IPS DF 6.9 (cell line): ENCODE data around the gene GPAT3.
"Not testable (repeated sequence)": the region's sequence is repeated elsewhere in the genome, so short reads cannot be mapped to it uniquely, and the experiment has no call there.

Experiments
- DNase-seq: peaks from one replicate; pipeline ENCODE4 v3.0.0-alpha.2; 2013; ENCODE audit warnings: low read depth, low spot score
- H3K27ac ChIP-seq: one replicate; pipeline ENCODE4 v1.5.1; 2013; ENCODE audit warnings: low read length, control low read depth
- H3K27me3 ChIP-seq: 2 replicates; pipeline ENCODE4 v1.6.1; 2013; ENCODE audit warnings: mild to moderate bottlenecking, low read length; ENCODE audit not compliant: control insufficient read depth, insufficient read depth
- H3K36me3 ChIP-seq: 2 replicates; pipeline ENCODE4 v1.6.1; 2013; ENCODE audit warnings: low read length; ENCODE audit not compliant: control insufficient read depth, insufficient read depth
- H3K4me1 ChIP-seq: 2 replicates; pipeline ENCODE4 v1.6.1; 2013; ENCODE audit warnings: low read length; ENCODE audit not compliant: control insufficient read depth, insufficient read depth
- H3K4me3 ChIP-seq: 2 replicates; pipeline ENCODE4 v1.5.1; 2013; ENCODE audit warnings: mild to moderate bottlenecking, low read length
- H3K9me3 ChIP-seq: 2 replicates; pipeline ENCODE4 v1.6.1; 2013; ENCODE audit warnings: low read length, inconsistent platforms; ENCODE audit not compliant: control insufficient read depth, insufficient read depth
- WGBS: extraction: QIAGEN DNeasy Blood & Tissue Kit; methylation state at CpG from one replicate; pipeline ENCODE4 v1.1.7; 2013; ENCODE audit warnings: mixed read lengths, missing lambda C conversion rate; ENCODE audit not compliant: insufficient read length, insufficient coverage; 5-methylcytosine and 5-hydroxymethylcytosine counted together

The GPAT3 gene

GRCh38 chr4:83509156-83509585 lies 26.7 kb upstream of the GPAT3 start:
- not testable (repeated sequence) for H3K9me3 ChIP-seq, H3K36me3 ChIP-seq, H3K27me3 ChIP-seq, H3K4me3 ChIP-seq, H3K4me1 ChIP-seq, DNase-seq, H3K27ac ChIP-seq
- no CpG with 5 or more reads among the region's 3 CpGs for whole genome bisulfite sequencing

- Histone ChIP-seq H3K36me3 (no peaks in the 10 kb centered on the region), H3K4me3 (no peak overlapping the region), H3K4me1 (no peaks in the 10 kb centered on the region), H3K27ac (no peak overlapping the region), H3K27me3 (no peaks in the 10 kb centered on the region), H3K9me3 (no peaks in the 10 kb centered on the region)
- WGBS, result no CpG with 5 or more reads among the region's 4 CpGs
- DNase-seq, result no peak
These were observed 25.5 kb upstream of the GPAT3 start for GRCh38 chr4:83510442-83510841.

DNA sequence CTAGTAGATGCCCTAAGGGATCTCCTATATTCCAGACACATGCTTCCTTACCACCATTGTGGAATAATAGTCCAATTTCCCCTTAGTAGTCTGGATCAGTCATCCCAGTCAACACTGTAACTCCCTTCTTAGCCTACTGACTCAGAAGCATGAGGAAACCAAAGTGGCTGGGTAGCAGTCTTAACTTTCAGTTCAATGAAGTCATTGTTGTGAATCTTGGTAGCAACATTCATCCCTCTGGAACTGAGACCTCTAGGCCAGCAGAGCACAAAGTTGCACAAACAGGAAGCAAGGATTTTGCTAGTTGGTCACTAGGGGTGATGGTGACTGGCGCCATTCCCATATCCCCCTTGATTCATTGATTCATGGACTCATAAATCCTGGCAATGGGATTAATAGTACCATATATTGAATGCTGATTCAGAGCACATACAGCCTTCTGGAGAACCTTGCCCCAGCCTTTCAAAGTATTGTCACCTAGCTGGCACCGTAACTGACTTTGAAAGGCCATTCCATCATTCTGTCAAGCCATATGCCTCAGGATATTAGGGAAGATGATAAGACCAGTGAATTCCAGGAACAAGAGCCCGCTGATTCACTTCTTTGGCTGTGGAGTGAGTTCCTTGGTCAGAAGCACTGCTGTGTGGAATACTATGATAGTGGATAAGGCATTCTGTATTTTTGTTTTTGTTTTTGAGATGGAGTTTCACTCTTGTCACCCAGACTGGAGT lies 19.7 kb upstream of the GPAT3 start:
- Histone ChIP-seq H3K9me3 (no peaks in the 10 kb centered on the region), H3K4me3 (no peak overlapping the region), H3K36me3 (no peaks in the 10 kb centered on the region), H3K27me3 (no peaks in the 10 kb centered on the region), H3K4me1 (no peaks in the 10 kb centered on the region), H3K27ac (no peak overlapping the region)
- no peak for DNase-seq
- no CpG with 5 or more reads among the region's 3 CpGs for WGBS

DNA sequence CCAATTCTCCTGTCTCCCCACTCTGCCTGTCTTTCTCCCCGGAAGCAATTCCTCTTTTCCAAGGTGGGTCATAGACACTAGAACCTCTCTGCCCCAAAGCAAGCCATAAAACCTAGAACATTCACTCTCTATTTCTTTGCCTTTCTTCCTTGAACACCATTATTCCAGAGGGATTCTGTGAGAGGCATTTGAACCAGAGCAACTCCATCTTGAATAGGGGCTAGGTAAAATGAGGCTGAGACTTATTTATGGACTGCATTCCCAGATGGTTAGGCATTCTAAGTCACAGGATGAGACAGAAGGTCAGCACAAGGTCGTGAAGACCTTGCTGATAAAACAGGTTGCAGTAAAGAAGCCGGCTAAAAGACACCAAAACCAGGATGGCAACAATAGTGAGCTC lies 13.7 kb upstream of the GPAT3 start:
- Histone ChIP-seq H3K27ac (no peak overlapping the region), H3K9me3 (no peaks in the 10 kb centered on the region), H3K4me1 (no peaks in the 10 kb centered on the region), H3K36me3 (no peaks in the 10 kb centered on the region), H3K4me3 (no peak overlapping the region), H3K27me3 (no peaks in the 10 kb centered on the region)
- DNase-seq, result no peak
- WGBS, result no CpG with 5 or more reads among the region's 3 CpGs

DNA sequence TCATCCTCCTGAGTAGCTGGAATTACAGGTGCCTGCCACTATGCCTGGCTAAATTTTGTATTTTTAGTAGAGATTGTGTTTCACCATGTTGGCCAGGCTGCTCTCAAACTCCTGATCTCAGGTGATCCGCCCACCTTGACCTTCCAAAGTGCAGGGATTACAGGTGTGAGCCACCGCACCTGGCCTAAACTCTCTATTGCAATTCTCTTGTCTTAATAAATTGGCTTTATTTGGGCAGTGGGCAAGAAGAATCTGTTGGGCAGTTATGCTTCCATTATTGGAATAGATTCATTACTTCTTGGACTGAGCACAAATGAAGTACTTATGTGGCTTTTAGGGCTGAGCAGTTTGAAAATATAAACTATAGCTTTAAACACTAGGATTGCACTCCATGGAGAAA lies 8.2 kb upstream of the GPAT3 start:
- Histone ChIP-seq H3K27ac (no peak overlapping the region), H3K9me3 (no peaks in the 10 kb centered on the region), H3K4me3 (no peak overlapping the region), H3K36me3 (no peaks in the 10 kb centered on the region), H3K27me3 (no peaks in the 10 kb centered on the region), H3K4me1 (no peaks in the 10 kb centered on the region)
- no peak for DNase-seq
- no CpG with 5 or more reads among the region's 2 CpGs for WGBS

GRCh38 chr4:83536362-83537272 lies 709 bp downstream of the GPAT3 start:
- DNase-seq, result no peak
- no CpG with 5 or more reads among the region's 46 CpGs for WGBS
- H3K27me3 ChIP-seq, result peaks cover 37% of the 10 kb centered on the region
- H3K36me3 ChIP-seq, result no peaks in the 10 kb centered on the region
- H3K9me3 ChIP-seq, result no peaks in the 10 kb centered on the region
- no peak overlapping the region for H3K27ac ChIP-seq
- H3K4me3 ChIP-seq, result peak overlapping the region; percentile 77
- H3K4me1 ChIP-seq, result no peaks in the 10 kb centered on the region

GRCh38 chr4:83542225-83542624 lies 6.3 kb downstream of the GPAT3 start:
- no peak for DNase-seq
- Histone ChIP-seq H3K4me1 (no peaks in the 10 kb centered on the region), H3K27me3 (peaks cover 6% of the 10 kb centered on the region), H3K27ac (no peak overlapping the region), H3K36me3 (no peaks in the 10 kb centered on the region), H3K4me3 (no peak overlapping the region), H3K9me3 (no peaks in the 10 kb centered on the region)
- no CpG with 5 or more reads among the region's 5 CpGs for WGBS

DNA sequence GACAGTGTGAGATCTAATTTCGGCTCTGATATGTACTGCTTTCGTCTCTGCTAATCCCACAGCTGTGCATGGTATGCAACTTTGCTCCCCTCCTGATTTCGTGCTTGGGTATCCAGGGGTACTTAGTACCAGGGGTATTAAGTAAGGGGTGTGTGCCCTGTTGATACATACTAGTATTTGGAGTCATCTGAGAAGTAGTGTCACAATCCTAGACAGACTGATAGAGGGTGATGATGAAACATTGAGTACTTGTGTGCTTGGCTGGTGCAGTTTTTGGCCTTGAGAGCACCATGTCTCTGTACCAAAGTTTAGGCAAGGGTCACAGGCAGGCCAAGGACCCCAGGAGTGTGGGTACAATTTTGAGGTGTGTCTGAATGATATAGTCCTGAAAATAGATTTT lies 10.9 kb downstream of the GPAT3 start:
- no CpG with 5 or more reads among the region's 3 CpGs for WGBS
- no peaks in the 10 kb centered on the region for H3K9me3 ChIP-seq
- no peaks in the 10 kb centered on the region for H3K27me3 ChIP-seq
- H3K36me3 ChIP-seq, result no peaks in the 10 kb centered on the region
- H3K4me1 ChIP-seq, result no peaks in the 10 kb centered on the region; the same call in 1 of the 2 replicates
- no peak overlapping the region for H3K4me3 ChIP-seq
- DNase-seq, result no peak
- H3K27ac ChIP-seq, result no peak overlapping the region

DNA sequence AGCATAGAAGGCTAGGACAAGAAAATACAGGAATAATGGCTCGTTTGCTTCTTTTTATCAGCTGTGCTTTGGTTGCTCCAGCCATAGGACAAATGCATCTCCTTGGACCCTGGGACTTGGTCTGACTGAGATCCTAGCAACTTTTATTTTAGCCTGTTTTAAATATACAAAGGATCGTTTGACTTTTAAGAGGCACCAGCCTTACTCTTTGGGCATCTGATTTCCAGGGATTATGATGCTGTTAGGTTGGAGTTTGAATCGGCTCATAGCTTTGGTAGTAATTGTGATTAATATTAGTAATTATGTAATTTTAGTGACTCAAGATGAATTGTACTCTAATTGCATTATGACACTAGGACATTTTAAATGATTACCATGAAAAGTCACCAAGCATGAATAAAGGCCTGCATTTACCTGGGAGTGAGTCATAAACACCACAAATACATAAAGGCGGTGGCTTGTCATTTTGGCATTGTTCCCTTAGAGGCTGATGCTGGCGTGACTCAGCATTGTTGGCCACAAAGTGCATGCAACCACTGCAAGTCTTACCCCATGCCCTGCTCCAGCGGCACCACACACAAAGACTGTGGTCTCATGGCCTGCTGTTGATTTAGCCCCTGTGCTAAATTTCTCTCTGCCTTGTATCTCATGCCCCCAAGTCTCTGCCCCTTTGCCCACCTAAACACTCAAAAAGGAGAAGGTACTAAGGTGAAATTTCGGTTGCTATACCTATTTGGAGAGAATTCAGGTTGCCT lies 12.4 kb downstream of the GPAT3 start:
- Histone ChIP-seq H3K27ac (no peak overlapping the region), H3K4me1 (no peaks in the 10 kb centered on the region; the same call in 1 of the 2 replicates), H3K4me3 (no peak overlapping the region), H3K36me3 (no peaks in the 10 kb centered on the region), H3K9me3 (no peaks in the 10 kb centered on the region), H3K27me3 (no peaks in the 10 kb centered on the region)
- 100% methylated on average over 1 of the region's 7 CpGs for WGBS
- DNase-seq, result no peak

DNA sequence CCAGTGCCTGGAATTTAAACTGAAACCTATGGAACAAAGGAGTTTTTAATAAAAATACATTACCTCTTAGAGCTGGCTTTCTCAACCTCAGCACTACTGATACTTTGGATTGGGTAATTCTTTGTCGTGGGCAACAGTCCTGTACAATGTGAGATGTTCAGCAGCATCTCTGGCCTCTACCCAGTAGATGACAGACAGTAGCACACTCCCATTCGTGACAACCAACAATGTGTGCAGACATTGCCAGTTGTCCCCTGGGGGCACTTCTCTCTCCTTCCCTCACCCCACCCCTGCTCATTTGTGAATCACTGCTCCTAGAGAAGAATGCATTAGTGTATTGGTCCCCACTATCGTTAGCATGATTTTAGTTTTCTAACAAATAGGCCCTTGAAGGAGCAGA lies 16.2 kb downstream of the GPAT3 start:
- H3K36me3 ChIP-seq, result no peaks in the 10 kb centered on the region
- no peak for DNase-seq
- no CpG with 5 or more reads among the region's 3 CpGs for WGBS
- H3K9me3 ChIP-seq, result no peaks in the 10 kb centered on the region
- no peaks in the 10 kb centered on the region for H3K27me3 ChIP-seq
- H3K27ac ChIP-seq, result no peak overlapping the region
- H3K4me3 ChIP-seq, result no peak overlapping the region
- H3K4me1 ChIP-seq, result no peaks in the 10 kb centered on the region; the same call in 1 of the 2 replicates
